GM21737 (cell line): Measurements from ENCODE around the gene GVQW3.
"Not testable (repeated sequence)": the region's sequence is repeated elsewhere in the genome, so short reads cannot be mapped to it uniquely, and the experiment has no call there.

Experiments used
- ATAC-seq: cut with Tn5 transposase; IDR thresholded peaks from one replicate; pipeline ENCODE4 v1.9.1; 2021; ENCODE audit warnings: mild to moderate bottlenecking, moderate library complexity; ENCODE audit not compliant: unreplicated experiment

The GVQW3 gene

GRCh38 chr11:76385903-76386302 lies 4.8 kb downstream of the GVQW3 start:
- ATAC-seq: no peak

DNA sequence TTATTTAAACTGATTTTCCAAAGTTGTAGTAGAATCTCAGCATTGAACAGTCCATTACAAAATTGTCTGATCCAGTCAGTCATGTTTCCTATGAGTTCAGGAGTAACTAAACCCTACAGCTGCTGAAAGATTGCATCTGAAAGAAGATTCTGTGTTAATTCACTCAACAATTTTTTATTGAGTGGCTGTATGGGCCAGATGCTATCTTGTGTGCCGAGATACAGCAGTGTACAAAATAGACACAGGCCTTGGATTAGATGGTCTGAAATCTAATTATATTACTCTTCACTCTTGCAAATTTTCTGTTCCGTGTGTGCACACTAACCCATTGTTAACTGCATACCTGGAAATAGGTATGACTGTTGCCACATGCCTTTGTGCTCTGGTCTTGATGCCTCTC lies 7.3 kb downstream of the GVQW3 start:
- ATAC-seq: no peak

- ATAC-seq: no peak
Measured at GRCh38 chr11:76391021-76391420, 9.9 kb downstream of the GVQW3 start.

- ATAC-seq: no peak
Measured at GRCh38 chr11:76391811-76392475, 10.8 kb downstream of the GVQW3 start.

- no peak for ATAC-seq
Measured at GRCh38 chr11:76392870-76393269, 11.7 kb downstream of the GVQW3 start.

- ATAC-seq: no peak
Measured at GRCh38 chr11:76394411-76394810, 13.3 kb downstream of the GVQW3 start.

GRCh38 chr11:76395296-76395695 lies 14.2 kb downstream of the GVQW3 start:
- no peak for ATAC-seq

GRCh38 chr11:76397383-76397782 lies 16.3 kb downstream of the GVQW3 start:
- ATAC-seq: peak; percentile 54

DNA sequence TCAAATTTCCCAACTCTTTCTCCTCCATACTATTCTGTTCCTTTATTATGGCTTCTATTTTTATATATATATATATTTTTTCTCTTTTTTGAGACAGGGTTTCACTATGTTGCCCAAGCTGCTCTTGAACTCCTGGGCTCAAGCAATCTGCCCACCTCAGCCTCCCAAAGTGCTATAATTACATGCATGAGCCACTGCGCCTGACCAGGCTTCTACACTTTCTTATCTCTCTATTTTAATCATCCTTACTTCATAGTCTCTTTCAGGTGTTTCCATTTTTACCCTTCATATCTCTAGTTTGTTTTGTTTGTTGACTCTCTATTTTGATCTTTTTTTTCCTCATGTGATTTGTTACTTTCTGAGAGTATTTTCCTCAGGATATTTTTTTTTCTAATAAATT lies 19.8 kb downstream of the GVQW3 start:
- ATAC-seq: no peak

DNA sequence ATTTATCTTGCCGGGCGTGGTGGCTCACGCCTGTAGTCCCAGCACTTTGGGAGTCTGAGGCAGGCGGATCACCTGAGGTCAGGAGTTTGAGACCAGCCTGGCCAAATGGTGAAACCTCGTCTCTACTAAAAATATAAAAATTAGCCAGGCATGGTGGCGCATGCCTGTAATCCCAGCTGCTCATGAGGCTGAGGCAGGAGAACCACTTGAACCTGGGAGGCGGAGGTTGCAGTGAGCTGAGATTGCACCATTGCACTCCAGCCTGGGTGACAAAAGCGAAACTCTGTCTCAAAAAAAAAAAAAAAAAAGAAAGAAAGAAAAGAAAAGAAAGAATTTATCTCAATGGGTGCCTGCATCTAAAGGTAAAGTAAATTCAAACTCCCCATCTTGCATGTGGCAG lies 20.4 kb downstream of the GVQW3 start:
- ATAC-seq: not testable (repeated sequence)

DNA sequence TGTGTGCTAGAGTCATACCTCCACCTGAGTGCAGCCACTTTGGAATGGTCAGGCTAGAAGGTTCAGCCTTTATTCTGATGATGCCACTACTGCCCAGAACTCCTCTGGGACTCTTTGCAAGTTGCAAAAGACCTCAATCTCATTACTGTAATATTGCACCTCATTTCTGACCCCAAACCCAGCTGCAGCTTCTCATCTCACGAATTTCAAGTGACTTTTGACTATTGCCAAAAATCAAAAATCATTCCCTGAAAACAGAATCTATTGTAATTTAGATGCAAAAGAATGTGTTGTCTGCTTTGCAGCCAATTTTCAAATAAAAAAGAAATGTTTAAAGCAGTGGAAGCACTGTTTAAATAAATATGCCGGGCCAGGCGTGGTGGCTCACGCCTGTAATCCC lies 25.2 kb downstream of the GVQW3 start:
- ATAC-seq: no peak

DNA sequence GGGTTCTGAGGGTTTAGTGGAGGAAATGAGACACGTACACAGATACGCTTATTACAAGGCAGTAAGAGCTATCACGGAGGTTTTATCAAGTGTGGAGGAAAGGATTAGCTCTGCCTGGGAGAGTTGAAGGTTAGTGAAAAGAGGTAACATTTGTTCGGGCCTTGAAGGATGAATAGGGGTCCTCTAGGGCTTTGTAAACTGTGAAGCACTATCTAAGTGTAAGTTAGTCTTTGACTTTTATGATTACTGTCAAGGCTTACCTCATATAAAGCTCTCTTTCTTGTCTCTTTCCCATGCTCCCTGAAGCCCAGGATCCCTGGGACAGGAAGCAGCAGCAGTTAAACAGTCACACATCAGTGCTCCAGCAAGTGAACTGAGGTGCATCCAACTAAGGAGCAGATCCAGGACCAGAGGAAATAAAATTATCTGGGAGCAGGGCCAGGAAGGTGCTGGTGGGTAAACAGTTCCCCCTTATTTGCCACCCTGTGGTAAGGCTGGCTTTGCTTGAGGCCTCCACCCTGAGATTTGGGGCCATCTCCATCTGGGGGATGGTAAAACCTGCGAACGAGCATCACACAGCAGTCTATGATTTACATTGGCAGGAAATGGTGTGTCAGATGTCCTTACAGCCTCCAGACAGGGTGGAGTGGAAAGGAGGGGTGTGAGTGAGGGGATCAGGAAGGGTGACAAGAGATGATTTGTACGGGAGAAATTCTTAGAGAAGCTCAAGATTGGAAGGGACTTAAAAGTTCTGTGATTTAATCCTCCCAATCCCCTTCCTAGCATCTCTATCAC lies 27.2 kb downstream of the GVQW3 start:
- no peak for ATAC-seq

- ATAC-seq: no peak
Measured at GRCh38 chr11:76410851-76411357, 29.8 kb downstream of the GVQW3 start.

DNA sequence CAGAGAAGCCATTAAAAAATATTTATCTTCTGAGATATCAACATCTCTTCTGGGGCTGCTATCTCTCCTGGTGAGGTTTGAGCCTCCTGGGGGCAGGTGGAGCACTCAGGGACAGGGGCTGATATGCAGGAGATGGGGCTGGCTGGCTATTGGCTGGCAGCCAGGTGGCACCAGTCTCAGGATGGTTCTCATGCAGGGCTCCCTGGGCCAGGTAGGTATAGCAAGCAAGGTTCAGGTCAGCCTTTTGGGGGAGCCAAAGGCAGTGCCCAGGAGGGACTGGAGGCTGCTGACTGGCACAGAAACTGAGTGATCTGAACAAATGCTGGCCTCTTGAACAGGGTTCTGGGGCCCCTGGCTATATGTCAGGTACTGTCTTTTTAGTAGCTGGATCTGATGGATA lies 34.0 kb downstream of the GVQW3 start:
- no peak for ATAC-seq

- ATAC-seq: no peak
Measured at GRCh38 chr11:76419896-76420295, 38.8 kb downstream of the GVQW3 start.

DNA sequence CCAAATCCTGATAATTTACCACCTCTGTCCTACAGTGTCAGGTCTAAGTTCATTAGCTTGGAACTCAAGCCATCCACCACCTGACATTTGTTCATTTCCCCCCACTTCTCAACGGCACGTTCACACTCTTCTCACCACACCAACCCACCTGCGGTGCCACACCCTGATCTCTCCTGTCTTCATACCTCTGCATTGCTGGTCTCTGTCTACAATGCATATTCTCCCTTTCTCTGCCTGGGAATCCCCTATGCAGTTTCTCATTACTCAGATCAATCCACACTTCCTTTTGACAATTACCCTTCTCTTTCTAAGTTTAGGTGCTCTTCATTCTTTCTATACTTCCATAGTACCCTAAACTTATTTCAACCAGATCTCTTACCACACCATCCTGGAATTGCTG lies 43.3 kb downstream of the GVQW3 start:
- ATAC-seq: peak; percentile 60

DNA sequence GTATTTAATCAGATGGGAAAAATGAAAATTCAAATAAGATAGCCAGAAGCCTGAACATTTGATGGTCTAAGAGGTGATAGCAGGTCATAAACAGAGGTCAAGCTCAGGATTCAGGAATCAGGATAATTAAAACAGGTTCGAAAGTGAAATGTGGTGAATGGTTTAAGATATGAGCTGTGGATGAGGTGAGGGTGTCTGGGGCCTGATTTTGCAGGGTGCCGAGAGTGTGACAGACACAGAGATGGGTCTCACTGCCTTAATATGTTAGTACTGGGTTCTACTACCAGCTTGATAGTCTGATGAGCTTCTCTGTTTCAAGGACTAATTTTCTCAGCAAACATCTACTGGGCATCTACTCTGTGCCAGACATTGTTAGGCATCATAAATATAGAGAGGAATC lies 43.8 kb downstream of the GVQW3 start:
- no peak for ATAC-seq

GRCh38 chr11:76426660-76427059 lies 45.5 kb downstream of the GVQW3 start:
- ATAC-seq: no peak

DNA sequence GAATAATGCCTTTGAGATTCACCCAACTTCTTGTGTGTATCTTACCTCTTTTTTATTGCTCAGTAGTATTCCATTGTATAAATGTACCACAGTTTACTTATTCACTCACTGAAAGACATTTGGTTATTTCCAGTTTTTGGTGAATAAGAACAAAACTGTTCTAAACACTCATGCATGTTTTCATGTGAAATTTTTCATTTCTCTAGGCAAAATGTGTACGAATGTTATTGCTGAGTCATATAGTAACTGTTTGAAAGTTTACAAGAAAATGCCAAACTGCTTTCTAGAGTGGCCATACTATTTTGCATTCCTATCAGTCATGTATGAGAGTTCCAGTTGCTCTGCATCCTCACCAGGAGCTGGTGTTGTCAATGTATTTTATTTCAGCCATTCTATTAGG lies 54.9 kb downstream of the GVQW3 start:
- no peak for ATAC-seq

DNA sequence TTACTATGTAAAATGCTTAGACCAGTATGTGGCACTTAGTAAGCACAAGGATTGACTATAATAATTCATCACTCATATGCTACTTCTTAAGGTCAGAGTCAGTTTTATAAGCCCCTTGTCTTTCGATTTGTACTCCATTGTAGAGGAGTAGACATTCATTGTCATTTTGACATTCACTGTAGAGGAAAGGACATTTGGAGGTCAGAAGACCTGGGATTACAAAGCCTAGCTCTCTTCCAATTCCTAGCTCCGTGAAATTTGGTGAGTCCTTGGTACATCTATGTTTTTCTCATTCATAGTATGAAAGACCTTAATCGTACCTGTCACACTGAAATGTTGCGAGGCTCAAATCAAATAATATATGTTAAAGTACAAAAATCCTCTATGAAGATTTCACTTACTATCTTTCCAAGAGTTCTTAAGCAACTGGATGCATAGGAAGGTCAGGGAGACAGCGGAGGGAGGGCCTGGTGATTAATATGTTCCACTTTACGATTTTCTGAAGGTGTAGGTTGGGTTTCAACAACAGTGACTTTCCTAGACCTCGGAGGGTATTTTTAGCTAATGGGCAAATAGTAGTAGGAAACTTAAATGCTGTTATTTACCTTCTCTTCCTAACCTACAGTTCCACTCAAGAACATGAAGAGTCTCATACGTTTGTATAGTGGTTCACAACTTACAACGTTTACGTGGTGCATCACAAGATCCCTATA lies 62.3 kb downstream of the GVQW3 start:
- no peak for ATAC-seq

- ATAC-seq: no peak
Measured at GRCh38 chr11:76444065-76444383, 62.9 kb downstream of the GVQW3 start.
